Esophagus squamous epithelium (tissue), 4 donors: ENCODE measurements around the gene LGR6.

Experiments
- CTCF ChIP-seq, 6 experiments: fragments of 450-650 bp in 4 of 6; fragments of 200-600 bp in 2 of 6; sonication (generic) in 2 of 6; IDR thresholded peaks; one replicate each; pipeline ENCODE4 v1.5.1; 2016 to 2019; ENCODE audit warnings: antibody characterized with exemption in 6 of 6, mild to moderate bottlenecking in 4 of 6, moderate library complexity in 4 of 6
- POLR2A ChIP-seq, 4 donors: fragments of 450-650 bp; IDR thresholded peaks; one replicate each; pipeline ENCODE4 v1.6.1; 2017; ENCODE audit warnings: antibody characterized with exemption in 4 of 4, mild to moderate bottlenecking in 4 of 4, moderate library complexity in 3 of 4

GRCh38 chr1:202306535-202307345 is 113.1 kb downstream of the LGR6 start:
- TF ChIP-seq CTCF (IDR thresholded peaks at IDR 0.05) (no peak), POLR2A (IDR thresholded peaks at IDR 0.05) (no peak)
